CD14-positive monocyte (primary cell): ENCODE results near the gene GDPD2. TPM values are rescaled to one million over a fixed set of nuclear protein-coding genes. Genes with fewer than 3 reads are reported as not detected.

Experiments
- DNase-seq, 3 donors: peaks; one replicate each; pipeline ENCODE4 v3.0.0-alpha.2; 2011 to 2022
- H2AFZ ChIP-seq: 2 replicates; pipeline ENCODE4 v1.6.0; 2012; ENCODE audit warnings: mild to moderate bottlenecking, low read depth, low read length, inconsistent platforms; ENCODE audit not compliant: insufficient read depth, poor library complexity, severe bottlenecking
- H3K27ac ChIP-seq, 2 donors: 1 replicate in 1 of 2; 2 replicates in 1 of 2; pipeline ENCODE4 v1.5.1; 2012 to 2013; ENCODE audit warnings: low read length in 2 of 2, control low read depth in 1 of 2, inconsistent platforms in 1 of 2, low read depth in 1 of 2, mild to moderate bottlenecking in 1 of 2
- H3K27me3 ChIP-seq, 2 donors: one replicate each; pipeline versions ENCODE4 v1.6.0 to v1.6.1; 2011 to 2013; ENCODE audit warnings: low read length in 2 of 2; ENCODE audit not compliant: control insufficient read depth in 2 of 2, insufficient read depth in 2 of 2
- H3K36me3 ChIP-seq, 2 donors: replicated peaks in 1 of 2; 1 replicate in 1 of 2; 2 replicates in 1 of 2; pipeline versions ENCODE4 v1.5.1 to v1.6.1; 2012 to 2013; ENCODE audit warnings: low read length in 2 of 2, control low read depth in 1 of 2, inconsistent platforms in 1 of 2, mild to moderate bottlenecking in 1 of 2; ENCODE audit not compliant: insufficient read depth in 2 of 2, control insufficient read depth in 1 of 2
- H3K4me1 ChIP-seq, 2 donors: 1 replicate in 1 of 2; 2 replicates in 1 of 2; pipeline versions ENCODE4 v1.5.1 to v1.6.1; 2012 to 2013; ENCODE audit warnings: low read length in 2 of 2, control low read depth in 1 of 2, inconsistent platforms in 1 of 2, mild to moderate bottlenecking in 1 of 2, moderate library complexity in 1 of 2; ENCODE audit not compliant: insufficient read depth in 2 of 2, control insufficient read depth in 1 of 2
- H3K4me2 ChIP-seq: replicated peaks from 2 replicates; pipeline ENCODE3; 2012; ENCODE audit warnings: low read length, moderate library complexity, mild to moderate bottlenecking; ENCODE audit not compliant: poor library complexity, severe bottlenecking; ENCODE audit errors: extremely low read depth
- H3K4me3 ChIP-seq, 3 experiments: fragments of 200-600 bp in 1 of 3; sonication (generic) in 1 of 3; replicated peaks in 1 of 3; 1 replicate in 2 of 3; 2 replicates in 1 of 3; pipeline ENCODE4 v1.5.1; 2011 to 2013; ENCODE audit warnings: low read length in 3 of 3, mild to moderate bottlenecking in 3 of 3, control low read depth in 2 of 3, low read depth in 2 of 3, inconsistent platforms in 1 of 3, moderate library complexity in 1 of 3
- H3K79me2 ChIP-seq: 2 replicates; pipeline ENCODE4 v1.6.0; 2012; ENCODE audit warnings: mild to moderate bottlenecking, control low read depth, inconsistent platforms, low read length, moderate library complexity; ENCODE audit not compliant: insufficient read depth
- H3K9ac ChIP-seq: 2 replicates; pipeline ENCODE4 v1.6.0; 2017; ENCODE audit warnings: low read length, mild to moderate bottlenecking; ENCODE audit not compliant: insufficient read depth, poor library complexity, severe bottlenecking
- H3K9me3 ChIP-seq, 2 donors: replicated peaks in 1 of 2; 1 replicate in 1 of 2; 2 replicates in 1 of 2; pipeline versions ENCODE4 v1.5.1 to v1.6.1; 2012 to 2013; ENCODE audit warnings: low read length in 2 of 2, control low read depth in 1 of 2; ENCODE audit not compliant: control insufficient read depth in 1 of 2, insufficient read depth in 1 of 2
- H4K20me1 ChIP-seq: 2 replicates; pipeline ENCODE4 v1.6.0; 2012; ENCODE audit warnings: mild to moderate bottlenecking, low read length, control low read depth, moderate library complexity; ENCODE audit not compliant: insufficient read depth
- H3K27ac Mint-ChIP-seq, 7 donors: one replicate each; pipeline ENCODE4 v1.8.0; 2020; ENCODE audit warnings: mild to moderate bottlenecking in 7 of 7, mixed read lengths in 7 of 7, moderate library complexity in 6 of 7, inconsistent platforms in 2 of 7
- H3K27me3 Mint-ChIP-seq, 3 donors: one replicate each; pipeline ENCODE4 v1.8.0; 2021 to 2022; ENCODE audit warnings: low read depth in 3 of 3, mild to moderate bottlenecking in 3 of 3, mixed read lengths in 3 of 3, moderate library complexity in 3 of 3, inconsistent platforms in 1 of 3
- H3K36me3 Mint-ChIP-seq, 2 donors: one replicate each; pipeline ENCODE4 v1.8.0; 2020; ENCODE audit warnings: mixed read lengths in 2 of 2, inconsistent platforms in 1 of 2, mild to moderate bottlenecking in 1 of 2
- H3K4me1 Mint-ChIP-seq: one replicate; pipeline ENCODE4 v1.8.0; 2020; ENCODE audit warnings: mild to moderate bottlenecking, mixed read lengths
- H3K4me3 Mint-ChIP-seq, 2 donors: one replicate each; pipeline ENCODE4 v1.8.0; 2020; ENCODE audit warnings: mild to moderate bottlenecking in 2 of 2, mixed read lengths in 2 of 2, moderate library complexity in 1 of 2
- H3K9me3 Mint-ChIP-seq, 7 donors: one replicate each; pipeline ENCODE4 v1.8.0; 2020 to 2022; ENCODE audit warnings: mixed read lengths in 7 of 7, mild to moderate bottlenecking in 6 of 7, moderate library complexity in 6 of 7, inconsistent platforms in 2 of 7
- CTCF ChIP-seq: fragments of 200-600 bp; IDR thresholded peaks from one replicate; pipeline ENCODE4 v1.8.0; 2022; ENCODE audit warnings: antibody characterized with exemption, mild to moderate bottlenecking
- WGBS: methylation state at CpG from one replicate; pipeline ENCODE4 v1.1.5; 2013; ENCODE audit warnings: missing lambda C conversion rate; ENCODE audit not compliant: insufficient coverage; 5-methylcytosine and 5-hydroxymethylcytosine counted together
- intact Hi-C, 2 donors: fragments of 100-400 bp; cut with micrococcal nuclease; formaldehyde crosslinking; loops; one replicate each; pipeline versions ENCODE4 v1.15.0 to v1.15.1; 2023
- polyA plus RNA-seq, 3 donors: library from polyadenylated mRNA; depleted of rRNA in 1 of 3; unstranded in 2 of 3; stranded (reverse) in 1 of 3; fragments of 300-500 nt in 2 of 3; fragments of >200 nt in 1 of 3; fragmentation: Illumina TruSeq in 2 of 3; gene quantifications; 1 replicate in 2 of 3; 2 replicates in 1 of 3; pipeline ENCODE4 v1.2.3, GENCODE V29; 2012 to 2021

Gene GDPD2
- polyA plus RNA-seq, 3 donors: not detected

GRCh38 chrX:70449457-70449966 is 26.4 kb downstream of the GDPD2 start:
- H3K27ac ChIP-seq: no peak overlapping the region
- no peak overlapping the region for H3K4me2 ChIP-seq
- peaks cover 15% of the 10 kb centered on the region for H3K4me1 Mint-ChIP-seq
- no peaks in the 10 kb centered on the region for H3K79me2 ChIP-seq
- peaks cover 8 to 12% of the 10 kb centered on the region in 2 donors for H3K4me1 ChIP-seq
- H3K27ac Mint-ChIP-seq: no peak overlapping the region
- no peaks in the 10 kb centered on the region for H4K20me1 ChIP-seq
- peaks cover 27 to 61% (median 51%) of the 10 kb centered on the region in 3 donors for H3K27me3 Mint-ChIP-seq
- intact Hi-C loops: no loop called here
- no peak for DNase-seq
- no peak overlapping the region for H3K4me3 ChIP-seq
- no peak overlapping the region for H3K4me3 Mint-ChIP-seq
- peaks cover 8 to 39% of the 10 kb centered on the region in 2 donors for H3K27me3 ChIP-seq
- no peak overlapping the region for H3K9ac ChIP-seq
- H3K9me3 Mint-ChIP-seq: peaks cover 0 to 6% (median 0%) of the 10 kb centered on the region in 7 donors
- WGBS: 80% methylated on average over 1 of the region's 14 CpGs
- H3K36me3 Mint-ChIP-seq: no peaks in the 10 kb centered on the region
- H3K9me3 ChIP-seq: no peaks in the 10 kb centered on the region
- H3K36me3 ChIP-seq: no peaks in the 10 kb centered on the region
- TF ChIP-seq CTCF: no peak
- H2AFZ ChIP-seq: no peak overlapping the region

- Histone ChIP-seq H2AFZ (peak overlapping the region; percentile 77), H3K9ac (peak overlapping the region; percentile 27)
- WGBS: 0% methylated on average over 22 of the region's 39 CpGs
Measured at GRCh38 chrX:70452143-70452733, 29.1 kb downstream of the GDPD2 start.

More at GRCh38 chrX:70452143-70452733, 29.1 kb downstream of the GDPD2 start:
- Histone ChIP-seq H3K9me3 (no peaks in the 10 kb centered on the region), H3K27me3 (peaks cover 21 to 45% of the 10 kb centered on the region in 2 donors), H3K79me2 (no peaks in the 10 kb centered on the region), H3K4me1 (peaks cover 16 to 19% of the 10 kb centered on the region in 2 donors), H3K4me2 (peak overlapping the region; percentile 68), H3K4me3 (peak overlapping the region in 2 of 3 experiments; percentile 28 to 72), H4K20me1 (no peaks in the 10 kb centered on the region), H3K27ac (no peak overlapping the region), H3K36me3 (no peaks in the 10 kb centered on the region)
- H3K36me3 Mint-ChIP-seq: no peaks in the 10 kb centered on the region
- H3K9me3 Mint-ChIP-seq: peaks cover 0 to 8% (median 0%) of the 10 kb centered on the region in 7 donors
- TF ChIP-seq CTCF: peak; percentile 52
- peaks cover 28 to 63% (median 53%) of the 10 kb centered on the region in 3 donors for H3K27me3 Mint-ChIP-seq
- peak in 2 of 3 donors; percentile 7 to 18 for DNase-seq
- peak overlapping the region; percentile 82 to 93 for H3K4me3 Mint-ChIP-seq
- H3K27ac Mint-ChIP-seq: no peak overlapping the region
- intact Hi-C loops: no loop called here
- peaks cover 20% of the 10 kb centered on the region for H3K4me1 Mint-ChIP-seq
